Natural killer cell (primary cell): ENCODE results near the gene GALNT1. TPM values are rescaled to one million over a fixed set of nuclear protein-coding genes. Genes with fewer than 3 reads are reported as not detected.

Source experiments
- ATAC-seq, 3 donors: fragments of 150-1000 bp in 2 of 3; fragments of 200-7000 bp in 1 of 3; cut with Tn5 transposase; 1 replicate in 1 of 3; 2 replicates in 2 of 3; pipeline ENCODE4 v1.10.0; 2021; ENCODE audit warnings: mild to moderate bottlenecking in 2 of 3, moderate library complexity in 2 of 3
- DNase-seq, 2 donors: peaks; one replicate each; pipeline versions ENCODE4 v3.0.0 to v3.0.0-alpha.2; 2013 to 2021; ENCODE audit warnings: mixed read lengths in 1 of 2
- H3K27ac ChIP-seq: one replicate; pipeline ENCODE4 v1.5.1; 2013; ENCODE audit warnings: mild to moderate bottlenecking, low read length
- H3K27me3 ChIP-seq: one replicate; pipeline ENCODE4 v1.6.1; 2013; ENCODE audit warnings: low read length; ENCODE audit not compliant: control insufficient read depth, insufficient read depth
- H3K36me3 ChIP-seq: one replicate; pipeline ENCODE4 v1.6.1; 2013; ENCODE audit warnings: low read length; ENCODE audit not compliant: control insufficient read depth, insufficient read depth
- H3K4me1 ChIP-seq: one replicate; pipeline ENCODE4 v1.6.1; 2013; ENCODE audit warnings: low read length; ENCODE audit not compliant: control insufficient read depth, insufficient read depth
- H3K4me3 ChIP-seq: one replicate; pipeline ENCODE4 v1.5.1; 2013; ENCODE audit warnings: low read length
- H3K9me3 ChIP-seq: one replicate; pipeline ENCODE4 v1.6.1; 2013; ENCODE audit warnings: low read length; ENCODE audit not compliant: control insufficient read depth, insufficient read depth
- H3K27ac Mint-ChIP-seq, 2 donors: one replicate each; pipeline ENCODE4 v1.8.0; 2022; ENCODE audit warnings: mild to moderate bottlenecking in 2 of 2, mixed read lengths in 2 of 2, moderate library complexity in 1 of 2
- H3K27me3 Mint-ChIP-seq, 2 donors: one replicate each; pipeline ENCODE4 v1.8.0; 2022; ENCODE audit warnings: low read depth in 2 of 2, mixed read lengths in 2 of 2
- H3K36me3 Mint-ChIP-seq: one replicate; pipeline ENCODE4 v1.8.0; 2022; ENCODE audit warnings: mixed read lengths
- H3K4me1 Mint-ChIP-seq, 2 donors: one replicate each; pipeline ENCODE4 v1.8.0; 2022; ENCODE audit warnings: mixed read lengths in 2 of 2
- H3K4me3 Mint-ChIP-seq: one replicate; pipeline ENCODE4 v1.8.0; 2022; ENCODE audit warnings: mild to moderate bottlenecking, moderate library complexity, mixed read lengths
- H3K9me3 Mint-ChIP-seq, 2 donors: one replicate each; pipeline ENCODE4 v1.8.0; 2022; ENCODE audit warnings: mixed read lengths in 2 of 2
- WGBS: methylation state at CpG from one replicate; pipeline ENCODE4 v1.1.7; 2013; ENCODE audit warnings: missing lambda C conversion rate; ENCODE audit not compliant: insufficient coverage; 5-methylcytosine and 5-hydroxymethylcytosine counted together
- intact Hi-C: fragments of 100-400 bp; cut with micrococcal nuclease; formaldehyde crosslinking; loops from one replicate; pipeline ENCODE4 v1.14.2; 2022
- total RNA-seq, 4 donors: library from RNA; stranded (reverse); fragments of 120-200 nt in 1 of 4; gene quantifications; one replicate each; pipeline versions ENCODE4 v1.2.3 to v1.2.4, GENCODE V29; 2013 to 2022
- TF ChIP-seq, protein P1 (sequence below): fragments of 200-600 bp; IDR thresholded peaks from one replicate; pipeline ENCODE4 v1.8.0; 2022; ENCODE audit warnings: antibody characterized with exemption

Gene GALNT1
- total RNA-seq, 3 donors from 2014 or later (not counting 1 experiment from before 2014, with no cell fraction given), result 49.2 to 57.1 (median 50.0) TPM

DNA sequence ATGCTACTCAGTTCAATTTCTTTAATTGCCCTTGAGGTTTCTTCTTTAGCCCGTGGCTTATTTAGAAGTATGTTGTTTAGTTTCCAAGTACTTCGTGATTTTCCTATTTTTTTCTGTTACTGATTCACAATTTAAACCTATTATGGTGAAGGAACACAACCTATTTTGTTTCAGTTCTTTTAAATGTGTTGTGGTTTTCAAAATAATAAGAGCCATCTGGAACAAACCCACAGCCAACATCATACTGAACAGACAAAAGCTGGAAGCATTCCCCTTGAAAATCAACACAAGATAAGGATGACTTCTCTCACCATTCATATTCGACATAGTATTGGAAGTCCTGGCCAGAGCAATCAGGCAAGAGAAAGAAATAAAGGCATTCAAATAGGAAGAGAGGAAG is 155.2 kb downstream of the GALNT1 start:
- no peaks in the 10 kb centered on the region for H3K36me3 ChIP-seq
- H3K4me1 ChIP-seq, result no peaks in the 10 kb centered on the region
- H3K27ac ChIP-seq, result no peak overlapping the region
- no peaks in the 10 kb centered on the region for H3K36me3 Mint-ChIP-seq
- H3K4me3 Mint-ChIP-seq, result no peak overlapping the region
- no peak overlapping the region for H3K27ac Mint-ChIP-seq
- no peak overlapping the region for H3K4me3 ChIP-seq
- H3K27me3 ChIP-seq, result peaks cover 2% of the 10 kb centered on the region
- intact Hi-C loops, result no loop called here
- ATAC-seq (no peak), DNase-seq (no peak)
- H3K4me1 Mint-ChIP-seq, result no peaks in the 10 kb centered on the region
- H3K27me3 Mint-ChIP-seq, result peaks cover 9 to 40% of the 10 kb centered on the region in 2 donors
- no CpG with 5 or more reads among the region's 3 CpGs for WGBS
- H3K9me3 Mint-ChIP-seq, result peaks cover 0 to 2% of the 10 kb centered on the region in 2 donors
- TF ChIP-seq, protein P1, sequence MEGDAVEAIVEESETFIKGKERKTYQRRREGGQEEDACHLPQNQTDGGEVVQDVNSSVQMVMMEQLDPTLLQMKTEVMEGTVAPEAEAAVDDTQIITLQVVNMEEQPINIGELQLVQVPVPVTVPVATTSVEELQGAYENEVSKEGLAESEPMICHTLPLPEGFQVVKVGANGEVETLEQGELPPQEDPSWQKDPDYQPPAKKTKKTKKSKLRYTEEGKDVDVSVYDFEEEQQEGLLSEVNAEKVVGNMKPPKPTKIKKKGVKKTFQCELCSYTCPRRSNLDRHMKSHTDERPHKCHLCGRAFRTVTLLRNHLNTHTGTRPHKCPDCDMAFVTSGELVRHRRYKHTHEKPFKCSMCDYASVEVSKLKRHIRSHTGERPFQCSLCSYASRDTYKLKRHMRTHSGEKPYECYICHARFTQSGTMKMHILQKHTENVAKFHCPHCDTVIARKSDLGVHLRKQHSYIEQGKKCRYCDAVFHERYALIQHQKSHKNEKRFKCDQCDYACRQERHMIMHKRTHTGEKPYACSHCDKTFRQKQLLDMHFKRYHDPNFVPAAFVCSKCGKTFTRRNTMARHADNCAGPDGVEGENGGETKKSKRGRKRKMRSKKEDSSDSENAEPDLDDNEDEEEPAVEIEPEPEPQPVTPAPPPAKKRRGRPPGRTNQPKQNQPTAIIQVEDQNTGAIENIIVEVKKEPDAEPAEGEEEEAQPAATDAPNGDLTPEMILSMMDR, result no peak
- H3K9me3 ChIP-seq, result no peaks in the 10 kb centered on the region

DNA sequence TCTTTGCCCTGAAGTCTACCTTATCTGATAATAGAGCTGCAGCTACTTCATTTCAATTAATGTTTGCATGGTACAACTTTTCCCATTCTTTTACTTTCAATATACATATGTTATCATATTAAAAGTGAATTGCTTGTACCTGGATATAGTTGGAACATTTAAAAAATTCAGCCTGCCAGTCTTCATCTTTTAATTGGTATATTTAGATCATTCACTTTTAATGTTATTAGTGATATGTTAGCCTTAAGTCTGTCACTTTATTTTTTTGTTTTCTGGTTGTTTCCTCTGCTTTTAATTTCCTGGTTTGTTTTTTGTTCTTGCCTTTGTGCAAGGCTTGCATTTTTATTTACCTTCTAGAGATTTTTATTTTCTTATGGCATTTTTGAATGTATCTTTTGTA is 158.2 kb downstream of the GALNT1 start:
- no peaks in the 10 kb centered on the region for H3K9me3 ChIP-seq
- Mint-ChIP-seq H3K27ac (no peak overlapping the region), H3K4me1 (no peaks in the 10 kb centered on the region), H3K36me3 (no peaks in the 10 kb centered on the region), H3K4me3 (no peak overlapping the region), H3K9me3 (peaks cover 0 to 2% of the 10 kb centered on the region in 2 donors), H3K27me3 (peaks cover 5 to 46% of the 10 kb centered on the region in 2 donors)
- H3K4me3 ChIP-seq, result no peak overlapping the region
- peaks cover 2% of the 10 kb centered on the region for H3K27me3 ChIP-seq
- H3K36me3 ChIP-seq, result no peaks in the 10 kb centered on the region
- intact Hi-C loops, result no loop called here
- H3K4me1 ChIP-seq, result no peaks in the 10 kb centered on the region
- ATAC-seq (no peak), DNase-seq (no peak)
- TF ChIP-seq, protein P1, result no peak
- no peak overlapping the region for H3K27ac ChIP-seq

DNA sequence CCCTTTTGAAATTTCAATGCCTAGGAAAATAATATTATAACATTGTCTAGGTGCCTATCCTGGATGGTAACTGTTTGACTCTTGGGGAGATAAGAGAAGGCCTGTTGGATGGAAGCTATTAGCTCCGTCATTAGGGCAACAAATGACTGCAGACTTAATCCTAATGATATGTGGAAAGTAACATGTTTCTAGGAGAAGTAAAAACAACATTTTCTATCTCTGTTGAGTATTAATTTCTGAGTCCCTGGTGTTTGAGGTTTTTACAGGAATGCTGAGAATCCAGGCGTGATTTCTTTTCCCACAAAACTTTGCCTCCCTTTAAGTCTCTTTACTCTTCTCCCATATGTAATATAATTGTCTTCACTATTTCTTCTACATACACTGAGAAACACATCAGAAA is 159.1 kb downstream of the GALNT1 start:
- H3K4me3 ChIP-seq, result no peak overlapping the region
- no peaks in the 10 kb centered on the region for H3K9me3 ChIP-seq
- no peak overlapping the region for H3K4me3 Mint-ChIP-seq
- ATAC-seq, result no peak
- TF ChIP-seq, protein P1, result no peak
- H3K4me1 Mint-ChIP-seq, result no peaks in the 10 kb centered on the region
- no peak for DNase-seq
- H3K27me3 ChIP-seq, result peaks cover 2% of the 10 kb centered on the region
- WGBS, result 93% methylated on average over 1 of the region's 2 CpGs
- no peaks in the 10 kb centered on the region for H3K36me3 Mint-ChIP-seq
- peaks cover 5 to 47% of the 10 kb centered on the region in 2 donors for H3K27me3 Mint-ChIP-seq
- H3K4me1 ChIP-seq, result no peaks in the 10 kb centered on the region
- H3K9me3 Mint-ChIP-seq, result peaks cover 0 to 2% of the 10 kb centered on the region in 2 donors
- intact Hi-C loops, result no loop called here
- H3K27ac Mint-ChIP-seq, result no peak overlapping the region
- no peaks in the 10 kb centered on the region for H3K36me3 ChIP-seq
- H3K27ac ChIP-seq, result no peak overlapping the region

DNA sequence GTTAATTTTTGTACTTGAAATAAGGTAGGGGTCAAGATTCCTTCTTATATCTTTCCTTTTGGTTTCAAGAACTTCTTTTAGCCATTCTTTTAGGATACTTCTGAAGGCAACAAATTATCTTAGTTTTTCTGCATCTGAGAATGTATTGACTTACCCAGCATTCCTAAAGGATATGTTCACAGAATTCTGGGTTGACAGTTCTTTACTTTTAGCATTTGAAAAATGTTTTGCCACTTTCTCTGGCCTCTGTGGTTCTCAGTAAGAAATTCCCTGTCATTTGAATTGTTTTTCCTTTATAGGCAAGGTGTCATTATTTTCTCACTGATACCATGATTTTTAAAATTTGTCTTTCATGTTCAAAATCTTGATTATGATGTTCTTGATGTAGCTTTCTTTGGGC is 162.4 kb downstream of the GALNT1 start:
- Mint-ChIP-seq H3K27me3 (peaks cover 0 to 25% of the 10 kb centered on the region in 2 donors), H3K4me1 (peaks cover 7 to 14% of the 10 kb centered on the region in 2 donors), H3K27ac (no peak overlapping the region), H3K36me3 (no peaks in the 10 kb centered on the region), H3K4me3 (no peak overlapping the region), H3K9me3 (no peaks in the 10 kb centered on the region)
- no peaks in the 10 kb centered on the region for H3K9me3 ChIP-seq
- TF ChIP-seq, protein P1, result no peak
- DNase-seq, result no peak
- H3K4me3 ChIP-seq, result no peak overlapping the region
- no peaks in the 10 kb centered on the region for H3K36me3 ChIP-seq
- no peaks in the 10 kb centered on the region for H3K27me3 ChIP-seq
- H3K4me1 ChIP-seq, result peaks cover 9% of the 10 kb centered on the region
- ATAC-seq, result no peak
- no peak overlapping the region for H3K27ac ChIP-seq
- intact Hi-C loops, result no loop called here
